NCI-H226 (cell line): Measurements from ENCODE around the gene LPP.

Experiments
- DNase-seq: peaks from one replicate; pipeline ENCODE4 v3.0.0-alpha.2; 2015

LPP gene

DNA sequence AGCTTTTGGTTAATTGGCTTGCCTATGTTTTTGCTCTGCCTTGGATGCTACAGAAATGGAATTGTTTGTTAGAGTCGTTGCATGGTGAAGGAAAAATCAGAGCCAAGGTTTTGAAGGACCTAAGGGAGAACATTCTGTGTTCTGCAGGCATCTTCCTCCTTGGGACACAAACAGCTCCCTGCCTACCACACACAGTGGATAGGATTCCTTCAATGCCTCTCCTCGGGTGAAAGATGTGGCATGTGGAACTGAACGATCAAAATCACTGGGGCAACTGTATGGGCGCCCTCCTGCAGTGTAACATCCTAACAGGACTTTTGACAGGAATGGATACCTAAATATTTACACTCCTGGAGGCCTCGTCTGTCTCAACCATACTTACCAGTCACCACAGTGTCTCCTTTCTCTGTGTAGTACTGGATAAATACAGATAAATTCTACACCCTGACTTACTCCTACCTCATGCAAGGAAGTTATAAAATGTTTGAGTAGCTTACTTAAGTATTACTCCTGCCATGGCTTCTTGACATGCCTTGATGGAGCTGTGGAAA is 100.6 kb downstream of the LPP start:
- DNase-seq, result no peak

DNA sequence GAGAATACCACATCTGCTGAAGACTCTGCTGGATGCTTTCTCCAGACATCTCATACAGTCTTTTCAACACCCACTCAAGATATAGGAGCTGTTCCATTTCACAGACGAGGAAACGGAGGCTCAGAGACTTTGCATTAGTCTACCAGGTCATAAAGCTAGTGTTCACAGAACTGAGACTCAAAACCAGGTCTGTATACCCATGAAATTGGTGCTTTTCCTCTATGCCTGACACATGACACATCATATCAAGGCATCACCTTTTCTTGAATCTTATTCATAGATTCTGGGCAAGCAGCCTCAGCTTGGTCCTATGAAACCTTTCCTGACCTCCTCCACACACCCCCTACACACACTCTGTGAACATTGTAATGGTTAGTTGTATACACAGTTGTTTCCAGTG is 101.2 kb downstream of the LPP start:
- no peak for DNase-seq

DNA sequence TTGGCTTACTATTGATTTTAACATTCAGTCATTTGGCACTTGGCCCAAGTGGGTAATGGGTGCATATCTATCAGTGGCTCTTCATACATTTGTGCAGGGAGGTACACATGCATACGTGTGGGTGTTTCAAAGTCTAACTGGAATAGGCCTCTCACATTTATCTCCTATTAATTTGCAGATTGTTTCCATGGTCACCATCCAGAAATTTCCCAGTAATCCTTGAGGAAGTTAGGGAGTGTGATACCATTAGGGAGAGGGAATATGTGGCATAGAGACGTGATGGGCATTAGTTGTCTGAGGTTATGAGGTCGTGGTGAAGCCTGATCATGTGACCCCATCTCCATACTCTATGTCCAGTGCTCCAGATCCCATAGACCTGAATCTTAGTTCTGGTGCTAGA is 102.8 kb downstream of the LPP start:
- DNase-seq, result no peak

DNA sequence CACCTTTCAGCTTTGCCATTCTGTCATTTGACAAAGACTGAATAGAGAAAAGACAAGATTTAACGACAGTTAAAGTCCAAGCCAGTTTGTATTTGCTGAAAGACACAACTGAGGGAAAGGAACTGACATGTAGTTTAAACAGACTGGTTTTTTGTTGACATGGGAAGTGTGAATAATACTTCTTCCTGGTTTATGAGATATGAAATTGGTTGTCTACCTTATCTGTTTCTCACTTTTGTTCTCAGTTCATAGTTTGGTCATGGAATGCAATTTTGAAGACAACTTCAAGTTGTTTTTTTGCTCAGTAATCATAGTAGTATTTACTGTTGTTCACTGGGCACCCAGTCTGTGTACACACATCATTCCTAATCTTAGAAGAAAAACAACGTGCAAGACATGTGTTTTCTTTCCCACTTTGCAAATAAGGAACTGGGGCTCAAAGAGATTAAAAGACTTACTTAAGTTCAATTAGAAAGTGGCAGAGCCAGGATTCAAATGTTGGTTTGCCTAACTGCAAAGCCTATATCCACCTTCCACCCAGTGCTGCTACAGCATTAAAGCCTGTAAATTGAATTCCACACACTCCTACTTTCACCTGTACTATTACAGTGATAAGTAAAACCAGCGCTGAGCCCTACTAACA is 103.5 kb downstream of the LPP start:
- DNase-seq, result no peak

DNA sequence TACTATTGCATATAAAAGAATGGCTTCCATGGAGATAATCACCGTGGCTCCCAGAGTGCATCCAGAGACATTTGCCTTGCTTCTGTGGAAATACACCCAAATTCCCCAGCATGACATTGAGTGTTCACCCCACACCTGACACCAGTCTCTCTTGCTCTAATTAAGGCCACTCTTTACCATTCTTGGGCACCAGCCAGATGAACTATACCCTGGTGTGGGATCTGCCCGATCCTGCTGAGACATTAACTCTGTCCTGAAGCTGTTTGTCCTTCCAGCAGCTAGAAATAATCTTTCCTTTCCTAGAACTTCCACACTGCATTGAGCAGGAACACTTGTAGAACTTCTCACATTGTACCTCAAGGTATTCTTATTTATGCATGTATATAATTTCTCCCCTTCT is 105.2 kb downstream of the LPP start:
- DNase-seq, result no peak

DNA sequence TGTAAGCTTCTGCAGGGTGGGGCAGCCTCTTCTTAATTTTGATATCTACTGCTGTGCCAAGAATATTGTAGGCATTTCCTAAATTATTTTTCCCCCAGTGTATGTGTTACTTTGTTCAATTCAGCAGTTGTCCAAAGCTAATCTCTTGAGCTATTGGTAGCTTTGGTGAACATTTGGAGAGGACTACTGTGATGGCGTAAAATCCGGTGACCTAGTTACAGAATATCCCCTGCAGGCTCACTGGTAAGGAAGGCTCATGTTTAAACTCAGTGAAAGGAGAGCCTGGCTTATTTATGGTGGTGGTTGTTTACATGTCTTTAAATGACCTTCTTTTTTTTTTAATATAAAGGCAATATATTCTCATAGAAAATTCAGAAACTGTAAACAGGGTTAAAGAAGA is 105.6 kb downstream of the LPP start:
- DNase-seq, result no peak

DNA sequence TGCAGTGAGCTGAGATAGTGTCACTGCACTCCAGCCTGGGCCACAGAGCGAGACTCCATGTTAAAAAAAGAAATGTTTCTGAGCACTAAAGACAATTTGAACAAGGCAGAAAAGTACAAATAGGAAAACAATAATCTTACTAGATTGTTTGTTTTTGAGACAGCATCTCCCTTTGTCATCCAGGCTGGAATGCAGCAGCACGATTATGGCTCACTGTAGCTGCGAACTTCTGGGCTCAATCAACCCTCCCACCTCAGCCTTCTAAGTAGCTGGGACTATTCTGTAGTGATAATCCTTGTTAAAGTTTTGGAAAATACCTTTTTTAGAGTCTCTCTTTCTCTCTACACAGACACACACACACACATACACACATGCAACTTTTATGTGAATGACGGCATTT is 107.1 kb downstream of the LPP start:
- no peak for DNase-seq

DNA sequence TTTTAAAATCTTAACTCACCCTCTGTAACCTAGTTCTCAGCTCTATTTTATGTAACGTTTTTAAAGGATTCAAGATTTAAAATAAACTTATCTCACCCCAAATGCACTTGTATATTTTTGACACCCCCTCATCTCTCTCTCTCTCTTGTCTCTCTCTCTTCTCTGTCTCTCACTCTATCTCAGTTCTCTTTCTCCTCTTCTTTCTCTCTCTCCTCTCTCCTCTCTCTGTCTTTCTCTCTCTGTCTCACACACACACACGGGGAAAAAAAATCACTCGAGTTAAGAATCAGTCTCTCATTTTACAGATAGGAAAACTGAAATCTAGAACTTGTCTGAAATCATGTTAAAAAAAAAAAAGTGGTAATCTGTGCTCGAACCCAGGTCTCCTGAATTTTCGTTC is 108.5 kb downstream of the LPP start:
- DNase-seq, result no peak

DNA sequence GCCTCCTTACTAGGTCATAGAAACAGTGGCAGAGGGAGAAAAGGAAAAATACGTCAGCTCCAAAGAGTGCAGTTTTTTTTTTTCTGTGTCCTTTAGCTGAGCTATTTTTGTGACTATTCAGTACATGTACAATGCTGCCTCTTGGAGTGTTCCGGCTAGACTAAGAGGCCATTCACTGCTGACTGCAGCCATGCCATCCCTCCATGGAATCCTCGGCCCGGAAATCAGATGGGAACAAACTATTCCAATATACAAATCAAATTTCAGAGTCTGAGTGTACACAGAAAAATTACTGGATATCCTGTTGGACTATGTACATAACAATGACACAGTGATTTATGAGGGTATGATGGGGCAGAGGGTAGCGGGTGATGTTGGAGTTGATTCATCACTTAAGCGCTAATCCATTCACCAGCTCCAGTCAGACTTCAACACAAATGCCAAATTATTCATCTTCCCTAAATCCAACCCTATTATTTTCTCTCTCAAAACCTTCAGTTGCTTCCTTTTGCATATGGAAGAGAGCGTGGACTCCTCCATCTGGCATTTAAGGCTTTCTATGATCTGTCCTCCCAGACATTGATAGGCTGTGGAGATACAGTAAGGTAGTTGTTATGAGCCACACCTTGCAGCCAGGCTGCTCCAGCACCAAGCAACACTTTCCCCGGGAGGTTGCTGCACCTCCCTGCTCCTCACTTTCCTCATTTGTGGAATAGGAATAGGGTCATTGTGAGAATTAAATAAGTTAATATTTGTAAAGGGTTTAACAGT is 109.1 kb downstream of the LPP start:
- DNase-seq, result peak; percentile 76

DNA sequence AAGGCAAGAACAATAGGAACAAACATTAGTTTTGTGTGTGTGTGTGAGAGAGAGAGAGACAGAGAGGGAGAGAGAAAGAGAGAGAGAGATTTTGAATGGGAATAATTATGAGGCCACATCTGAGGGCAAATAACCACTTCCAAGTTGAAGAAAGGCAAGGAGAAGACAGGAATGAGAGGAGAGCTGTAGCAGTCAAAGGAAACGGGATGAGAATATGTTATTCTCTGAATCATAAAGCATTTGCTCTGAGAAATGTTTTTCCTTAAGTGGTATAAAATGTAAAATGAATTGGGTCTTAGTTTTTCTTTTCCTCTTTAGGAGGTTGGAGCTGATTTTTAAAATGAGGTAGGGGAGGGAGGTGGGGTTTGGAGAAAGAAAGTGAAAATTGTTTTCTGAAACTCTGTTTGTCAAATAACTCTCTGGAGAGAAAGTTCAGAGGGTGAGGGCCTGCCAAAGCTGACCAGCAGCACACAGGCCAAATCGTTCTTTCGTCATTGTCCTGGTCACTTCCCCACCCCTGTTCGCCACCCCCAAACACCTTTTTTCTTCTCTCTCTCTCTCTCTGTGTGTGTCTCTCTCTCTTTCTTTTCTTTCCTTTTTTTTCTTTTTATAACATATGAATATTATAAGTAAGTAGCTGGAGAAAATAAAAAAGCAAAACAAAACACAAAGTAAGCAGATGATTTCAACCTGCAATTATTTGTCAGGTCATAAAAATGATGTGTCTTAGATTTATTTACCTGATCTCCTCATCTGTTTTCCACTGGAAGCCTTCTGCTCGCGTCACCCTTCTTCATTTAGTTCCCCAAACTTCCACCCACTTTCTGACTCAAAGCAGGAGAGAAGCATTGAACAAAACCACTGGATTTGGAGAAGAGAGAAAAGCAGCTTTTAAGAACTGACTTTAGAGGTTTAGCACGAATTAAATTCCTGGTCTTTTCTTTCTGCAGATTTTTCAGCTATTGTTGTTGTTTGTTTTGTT is 110.6 kb downstream of the LPP start:
- DNase-seq, result no peak

DNA sequence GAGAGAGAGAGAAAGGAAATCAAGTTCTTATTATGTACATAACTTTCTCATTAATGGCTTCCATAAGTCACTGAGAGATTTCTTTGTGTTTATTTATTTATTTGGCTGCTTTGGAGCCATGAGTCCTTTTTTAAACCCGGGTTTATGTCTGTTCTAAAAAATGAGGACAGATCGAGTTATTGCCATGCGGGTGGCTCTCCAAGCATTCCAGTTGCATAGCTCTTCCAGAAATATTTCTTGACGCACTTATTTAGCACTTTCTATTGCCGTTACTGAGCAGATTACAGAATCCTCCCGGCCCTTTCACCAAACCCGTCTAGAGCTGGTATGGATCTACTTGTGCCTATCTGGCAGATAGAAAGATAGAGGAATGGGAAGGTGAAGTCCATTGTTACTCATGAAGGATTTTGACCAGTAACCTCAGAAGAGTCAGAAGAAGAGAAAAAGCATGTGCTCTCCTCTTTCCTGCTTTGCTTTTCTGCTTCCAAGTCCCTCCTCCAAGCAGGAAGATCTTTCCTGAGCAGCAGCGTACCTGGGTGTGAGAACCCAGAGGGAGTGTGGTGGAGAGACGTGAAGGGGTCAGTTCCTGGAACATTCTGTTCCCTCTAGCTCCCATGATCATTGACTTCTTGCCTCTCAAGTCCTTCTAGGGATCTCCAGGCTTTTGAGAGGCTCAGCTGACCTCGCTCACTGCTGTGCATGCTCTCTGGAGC is 112.8 kb downstream of the LPP start:
- DNase-seq, result no peak

DNA sequence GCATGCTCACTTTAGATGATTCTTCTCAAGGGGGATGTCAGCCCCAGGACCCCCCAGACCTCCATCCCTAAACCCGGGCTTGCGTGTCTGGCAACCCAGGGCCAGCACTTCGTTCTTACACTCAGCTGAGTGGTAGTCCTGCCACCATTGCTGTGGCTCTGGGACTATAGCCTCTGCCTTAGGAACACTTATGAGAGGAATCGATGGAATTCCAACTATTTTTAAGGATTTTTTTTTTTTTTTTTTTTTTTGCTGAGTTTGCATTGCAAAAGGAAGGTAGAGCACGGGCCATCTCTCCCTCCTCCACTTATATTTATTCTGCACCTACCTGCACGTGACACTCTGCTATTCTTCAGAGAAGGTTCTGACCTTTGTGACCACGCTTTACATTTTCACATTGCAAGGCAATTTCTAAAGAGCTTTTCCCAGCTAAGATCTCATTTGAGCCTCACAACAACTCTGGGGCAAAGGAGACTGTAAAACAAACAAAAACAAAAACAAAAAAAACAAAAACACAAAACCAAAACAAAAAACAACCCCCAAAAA is 113.9 kb downstream of the LPP start:
- no peak for DNase-seq

DNA sequence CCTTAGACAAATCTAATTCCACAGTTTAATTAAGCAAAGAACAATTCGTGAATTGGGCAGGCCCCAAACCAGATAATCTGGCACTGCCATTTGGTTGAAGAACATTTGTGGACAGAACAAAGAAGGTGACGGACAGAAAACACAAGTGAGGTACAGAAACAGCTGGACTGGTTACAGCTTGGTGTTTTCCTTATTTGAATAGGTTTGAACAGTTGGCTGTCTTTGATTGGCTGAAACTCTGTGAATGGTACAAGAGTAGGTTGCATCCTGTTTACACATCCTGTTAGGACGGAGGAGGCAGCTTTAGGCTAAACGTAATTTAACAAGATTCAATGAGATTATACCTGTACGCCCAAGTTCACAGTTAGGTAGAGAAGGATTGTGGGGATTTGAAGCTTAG is 114.4 kb downstream of the LPP start:
- no peak for DNase-seq

DNA sequence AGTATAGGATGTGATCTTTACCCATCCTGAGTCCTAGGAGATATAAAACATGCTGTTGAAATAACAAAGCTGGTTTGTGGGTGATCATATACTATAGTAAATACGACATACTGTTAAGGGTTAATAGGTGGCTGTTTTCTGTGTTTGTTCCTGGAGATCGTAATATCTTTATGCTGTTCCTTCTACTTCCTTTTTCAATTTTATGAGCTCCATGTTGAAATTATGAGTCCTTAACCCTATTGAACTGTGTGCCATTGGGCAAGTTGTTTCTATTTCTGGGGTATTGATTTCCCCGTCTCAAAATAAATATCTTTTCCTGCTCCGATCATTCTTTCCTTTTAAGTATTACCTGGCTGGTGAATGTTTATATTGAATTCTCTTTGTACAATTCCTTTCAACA is 115.1 kb downstream of the LPP start:
- DNase-seq, result no peak

DNA sequence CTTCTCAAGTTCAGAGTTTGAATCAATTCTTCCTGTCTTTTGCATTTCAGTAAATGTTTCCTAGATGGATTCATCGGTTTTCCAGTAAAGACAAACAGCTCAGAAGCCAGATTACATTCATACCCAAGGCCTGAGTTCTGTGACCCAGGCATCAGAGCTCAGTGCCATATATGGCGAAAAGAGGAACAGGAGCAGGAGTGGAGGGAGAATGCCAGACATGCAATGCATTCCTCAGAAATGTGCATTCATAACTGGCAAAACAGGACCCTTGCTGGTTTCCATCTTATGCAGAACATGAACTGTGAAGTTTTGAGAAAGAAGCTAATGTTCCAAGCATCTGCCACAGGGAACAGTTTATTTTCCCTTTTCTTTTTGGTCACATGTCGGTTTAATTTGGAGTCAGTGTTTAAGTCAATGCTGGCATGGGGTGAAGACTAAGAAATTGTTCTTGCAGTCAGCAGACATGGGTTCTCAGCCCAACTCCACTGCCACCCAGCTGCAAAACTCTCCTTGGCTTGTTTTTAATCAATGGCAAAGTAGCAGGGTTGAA is 116.5 kb downstream of the LPP start:
- DNase-seq, result peak; percentile 73

DNA sequence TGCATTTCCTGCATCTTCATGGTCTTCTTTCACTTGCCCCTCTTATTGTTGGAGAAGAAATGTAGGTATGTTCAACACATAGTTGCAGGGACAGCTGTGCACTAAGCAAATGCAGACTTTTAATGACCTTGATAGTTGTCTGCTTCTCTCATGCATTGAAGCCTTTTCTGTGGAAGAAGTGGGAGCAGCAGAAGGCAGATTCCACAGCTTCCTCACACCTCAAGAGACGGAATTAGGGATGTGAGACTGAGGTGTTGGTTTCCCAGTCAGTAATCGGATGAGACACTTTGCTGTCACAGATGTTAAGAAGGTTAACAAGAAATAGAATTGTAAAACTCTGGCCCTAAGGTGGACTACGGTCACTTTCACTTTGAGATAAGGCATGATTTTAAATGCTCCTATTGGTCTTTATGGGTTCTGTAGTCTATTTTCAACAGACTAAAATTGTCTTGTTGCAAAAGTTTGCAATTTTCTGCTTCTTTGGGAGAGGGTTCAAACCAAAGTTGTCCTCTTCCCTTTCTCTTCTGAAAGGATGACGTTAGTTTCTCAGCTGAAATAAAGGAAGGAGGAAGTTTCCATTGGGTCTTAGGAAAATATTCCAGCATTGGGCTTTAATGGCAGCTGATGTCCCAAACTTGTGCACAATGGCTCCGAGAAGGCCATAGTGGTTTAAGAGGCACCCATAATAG is 117.4 kb downstream of the LPP start:
- no peak for DNase-seq

DNA sequence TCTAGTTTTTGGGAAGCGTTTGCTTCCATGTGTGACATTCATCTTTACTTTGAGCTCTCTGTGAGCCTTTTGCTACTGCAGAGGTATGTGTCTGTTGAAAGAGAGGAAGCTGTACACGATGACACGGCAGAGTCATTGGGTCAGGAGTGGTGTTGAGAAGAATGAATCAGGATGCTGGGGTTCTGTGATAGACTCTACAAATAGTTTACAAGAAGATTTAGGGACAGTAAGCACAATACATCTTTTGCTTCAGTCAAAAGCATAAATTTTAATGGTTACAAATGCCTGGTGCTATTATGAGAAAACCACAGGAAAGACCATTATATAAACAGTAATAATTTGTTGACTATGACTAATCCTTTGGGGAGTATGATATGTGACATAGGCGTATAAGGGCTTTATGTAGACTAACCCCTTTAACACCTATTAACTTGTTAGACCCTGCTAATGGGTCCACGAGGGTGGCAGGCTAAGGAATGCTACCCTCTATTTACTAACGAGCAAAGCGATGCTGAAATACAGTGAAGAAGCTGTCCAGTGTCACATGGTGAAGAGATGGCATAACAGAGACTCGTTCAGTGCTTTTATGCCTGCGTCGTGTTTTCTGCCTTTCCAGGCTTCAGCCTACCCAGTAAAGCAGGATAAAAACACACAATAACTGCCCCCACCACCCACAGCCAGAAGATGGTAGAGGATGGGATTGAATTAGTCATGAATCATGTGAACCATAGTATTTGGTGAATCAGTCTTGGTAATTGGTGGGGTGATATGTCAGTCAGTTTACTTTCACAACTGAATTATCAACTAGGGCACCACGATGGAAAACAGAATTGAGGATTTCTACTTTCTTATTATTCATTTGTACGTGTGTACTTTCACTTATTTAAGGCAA is 118.8 kb downstream of the LPP start:
- DNase-seq, result peak; percentile 76

DNA sequence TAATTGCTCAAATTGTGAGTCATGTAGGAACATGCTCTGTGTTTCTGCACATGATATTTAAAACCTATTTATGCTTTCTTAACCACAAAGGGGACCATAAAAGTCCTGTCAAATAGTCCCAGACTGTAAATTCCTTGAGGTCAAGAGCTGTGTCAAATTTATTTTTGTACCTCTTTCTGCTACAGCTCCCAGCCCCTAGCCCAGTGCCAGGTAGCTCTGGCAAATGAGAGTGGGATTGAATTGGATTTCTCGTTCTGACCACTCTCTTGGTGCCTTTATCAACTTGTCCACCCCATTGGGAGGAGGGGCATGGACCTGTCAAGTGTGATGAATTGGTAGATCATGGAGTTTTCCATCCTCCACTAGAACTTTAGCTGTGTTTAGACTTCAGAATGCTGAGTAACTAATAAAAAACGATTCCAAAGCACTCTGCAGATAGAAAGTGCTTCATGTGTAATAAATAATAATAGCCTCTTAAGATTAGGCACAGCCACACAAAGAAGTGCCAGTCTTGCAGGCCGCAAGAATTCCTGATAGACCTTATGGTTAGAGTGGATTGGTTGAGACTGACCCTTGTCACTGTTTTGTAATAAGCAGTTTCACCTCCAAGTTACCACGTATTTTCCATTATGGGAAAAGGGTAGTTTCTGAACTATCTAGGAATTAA is 120.4 kb downstream of the LPP start:
- DNase-seq, result peak; percentile 48

DNA sequence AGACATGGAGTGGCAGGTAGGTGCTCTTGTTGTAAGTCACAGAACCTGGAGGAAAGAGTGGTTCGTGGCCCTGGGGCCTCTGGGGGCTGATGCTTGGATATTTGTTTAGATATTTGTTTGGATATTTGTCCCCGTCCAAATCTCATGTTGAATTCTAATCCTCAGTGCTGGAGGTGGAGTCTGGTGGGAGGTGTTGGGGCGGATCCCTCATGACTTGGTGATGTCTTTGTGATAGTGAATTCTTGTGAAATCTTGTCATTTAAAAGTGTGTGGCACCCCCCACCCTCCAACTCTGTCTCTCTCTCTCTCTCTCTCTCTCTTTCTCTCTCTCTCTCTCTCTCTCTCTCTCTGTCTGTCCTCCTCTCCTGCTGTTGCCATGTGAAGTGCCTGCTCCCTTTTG is 122.4 kb downstream of the LPP start:
- no peak for DNase-seq
